Iris pigment epithelial cell (primary cell): ENCODE results near the gene UCP2.

Experiments
- DNase-seq: peaks from one replicate; pipeline ENCODE4 v3.0.0-alpha.2; 2011; ENCODE audit warnings: low read depth

The UCP2 gene

GRCh38 chr11:74010306-74011300, 28.0 kb upstream of the UCP2 start:
- DNase-seq, result no peak

- no peak for DNase-seq
Measured at GRCh38 chr11:74009675-74010305, 27.1 kb upstream of the UCP2 start.

- DNase-seq, result no peak
Measured at GRCh38 chr11:74009230-74009547, 26.5 kb upstream of the UCP2 start.

- DNase-seq, result no peak
Measured at GRCh38 chr11:74008373-74009229, 26.0 kb upstream of the UCP2 start, which contains the start of gene UCP3. Gene UCP3 (minus strand): TSS chr11:74009085. CDS start chr11:74007042, 2,043 bp downstream.

- DNase-seq, result no peak
Measured at GRCh38 chr11:74007691-74008372, 25.2 kb upstream of the UCP2 start.

GRCh38 chr11:74006743-74007304, 24.2 kb upstream of the UCP2 start:
- DNase-seq, result no peak

GRCh38 chr11:74005721-74006517, 23.3 kb upstream of the UCP2 start:
- no peak for DNase-seq

GRCh38 chr11:74004759-74005615, 22.3 kb upstream of the UCP2 start:
- no peak for DNase-seq

GRCh38 chr11:74004046-74004695, 21.5 kb upstream of the UCP2 start:
- DNase-seq, result no peak

GRCh38 chr11:74002832-74003231, 20.2 kb upstream of the UCP2 start:
- no peak for DNase-seq

- DNase-seq, result no peak
Measured at GRCh38 chr11:74001822-74002286, 19.2 kb upstream of the UCP2 start.

GRCh38 chr11:74000307-74001133, 17.9 kb upstream of the UCP2 start:
- no peak for DNase-seq

GRCh38 chr11:73999581-74000306, 17.1 kb upstream of the UCP2 start:
- DNase-seq, result no peak

GRCh38 chr11:73998846-73999575, 16.4 kb upstream of the UCP2 start:
- no peak for DNase-seq

GRCh38 chr11:73997120-73997770, 14.6 kb upstream of the UCP2 start:
- DNase-seq, result no peak

- DNase-seq, result no peak
Measured at GRCh38 chr11:73996161-73996747, 13.6 kb upstream of the UCP2 start.
